Measurements from ENCODE around the gene CAMK2A.

Gene CAMK2A

DNA sequence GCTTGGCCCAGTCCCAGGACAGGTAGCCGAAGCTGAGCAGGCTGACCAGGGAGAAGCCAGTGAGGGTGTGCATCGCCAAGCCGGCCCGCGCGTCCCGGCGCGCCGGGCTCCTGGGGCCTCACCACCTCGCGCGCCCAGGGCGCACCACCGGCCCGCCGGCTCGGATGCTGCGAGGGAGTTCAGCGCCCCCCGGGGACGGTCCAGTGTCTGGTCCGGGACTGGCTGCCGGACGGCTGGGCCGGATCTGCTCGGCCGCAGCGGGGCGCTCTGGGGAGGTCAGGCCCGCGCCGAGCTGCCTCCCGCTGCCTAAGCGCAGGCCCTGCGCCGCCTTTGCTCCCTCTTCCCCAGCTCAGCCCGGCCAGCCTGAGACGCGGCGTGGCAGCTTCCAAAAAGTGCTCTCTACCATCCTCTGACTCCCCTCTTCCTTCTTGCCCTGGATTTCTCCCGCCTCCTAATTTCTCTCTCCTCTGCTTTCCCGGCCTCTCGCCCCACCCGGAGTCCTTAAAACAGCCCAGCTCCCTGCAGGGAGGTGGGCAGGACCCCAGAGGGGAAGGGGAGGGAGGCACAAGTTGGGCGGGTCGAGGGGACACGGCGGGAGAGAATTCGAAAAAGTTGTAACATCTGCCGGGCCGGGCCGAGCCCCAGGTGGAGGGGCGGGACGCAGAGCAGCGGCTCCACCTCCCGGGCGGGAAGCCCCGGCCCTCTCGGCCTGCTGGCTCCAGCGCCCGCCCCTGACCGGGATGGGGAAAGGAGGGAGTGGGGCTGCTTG, 12.9 kb upstream of the CAMK2A start, which contains the start of gene ARSI:
Gene ARSI, minus strand, starts transcription at position 605 of the 769 bp plus-strand sequence. Its CDS starts 532 bp downstream, at position 73.
- H3K4me1 Mint-ChIP-seq: peaks cover 6% of the 10 kb centered on the region
- DNase-seq (ENCODE audit: low spot score in 2 of 2) (no peak), ATAC-seq (replicated peaks; ENCODE audit: extremely low read depth, poor library complexity, severe bottlenecking) (no peak)
- no peak within 1 kb of the TSS for H3K4me3 Mint-ChIP-seq
- no peaks in the 10 kb centered on the region for H3K36me3 Mint-ChIP-seq (ENCODE audit: insufficient read depth)
- no peaks in the 10 kb centered on the region for H3K9me3 Mint-ChIP-seq
- H3K27ac Mint-ChIP-seq (ENCODE audit: low read depth): no peak within 1 kb of the TSS
- H3K27me3 Mint-ChIP-seq: peaks cover 36% of the 10 kb centered on the region

DNA sequence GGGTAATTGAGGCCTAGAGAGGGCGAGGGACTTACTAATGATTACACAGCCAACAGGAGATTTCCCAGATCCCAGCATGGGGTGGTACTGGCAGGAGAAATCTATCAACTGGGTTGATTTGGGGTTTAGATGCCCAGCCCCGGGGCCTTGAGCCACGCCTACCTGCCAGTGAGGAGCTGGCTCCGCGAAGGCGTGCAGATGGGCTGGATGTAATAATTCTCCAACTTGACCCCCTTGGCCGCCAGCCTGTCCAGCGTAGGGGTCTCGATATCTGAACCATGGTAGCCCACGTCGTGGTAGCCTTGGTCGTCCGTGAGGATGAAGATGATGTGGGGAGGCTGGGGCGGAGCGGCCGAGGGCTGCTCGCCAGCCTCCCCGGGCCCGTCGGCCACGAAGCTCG, 12.3 kb upstream of the CAMK2A start:
- H3K9me3 Mint-ChIP-seq: no peaks in the 10 kb centered on the region
- ATAC-seq (replicated peaks; ENCODE audit: extremely low read depth, poor library complexity, severe bottlenecking) (no peak), DNase-seq (ENCODE audit: low spot score in 2 of 2) (no peak)
- peaks cover 6% of the 10 kb centered on the region for H3K4me1 Mint-ChIP-seq
- no peak overlapping the region for H3K4me3 Mint-ChIP-seq
- H3K27me3 Mint-ChIP-seq: peaks cover 36% of the 10 kb centered on the region
- H3K27ac Mint-ChIP-seq (ENCODE audit: low read depth): no peak overlapping the region
- H3K36me3 Mint-ChIP-seq (ENCODE audit: insufficient read depth): no peaks in the 10 kb centered on the region

DNA sequence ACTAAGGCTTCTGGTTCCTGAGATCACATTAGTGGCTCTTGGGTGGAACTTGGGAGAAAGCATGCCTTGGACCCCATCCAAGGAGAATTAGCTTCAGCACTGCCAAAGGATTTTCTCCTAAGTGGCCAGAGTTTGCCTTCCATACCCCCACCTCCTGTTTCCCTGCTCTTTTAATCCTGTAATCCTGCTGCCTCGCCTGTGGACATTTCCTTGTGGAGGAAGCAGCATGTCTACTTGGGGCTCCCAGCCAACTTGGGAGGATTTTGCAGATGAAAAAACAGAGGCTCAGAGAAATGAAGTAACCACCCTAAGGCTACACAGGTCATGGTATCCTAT, 11.6 kb upstream of the CAMK2A start:
- H3K36me3 Mint-ChIP-seq (ENCODE audit: insufficient read depth): no peaks in the 10 kb centered on the region
- H3K4me1 Mint-ChIP-seq: peaks cover 6% of the 10 kb centered on the region

DNA sequence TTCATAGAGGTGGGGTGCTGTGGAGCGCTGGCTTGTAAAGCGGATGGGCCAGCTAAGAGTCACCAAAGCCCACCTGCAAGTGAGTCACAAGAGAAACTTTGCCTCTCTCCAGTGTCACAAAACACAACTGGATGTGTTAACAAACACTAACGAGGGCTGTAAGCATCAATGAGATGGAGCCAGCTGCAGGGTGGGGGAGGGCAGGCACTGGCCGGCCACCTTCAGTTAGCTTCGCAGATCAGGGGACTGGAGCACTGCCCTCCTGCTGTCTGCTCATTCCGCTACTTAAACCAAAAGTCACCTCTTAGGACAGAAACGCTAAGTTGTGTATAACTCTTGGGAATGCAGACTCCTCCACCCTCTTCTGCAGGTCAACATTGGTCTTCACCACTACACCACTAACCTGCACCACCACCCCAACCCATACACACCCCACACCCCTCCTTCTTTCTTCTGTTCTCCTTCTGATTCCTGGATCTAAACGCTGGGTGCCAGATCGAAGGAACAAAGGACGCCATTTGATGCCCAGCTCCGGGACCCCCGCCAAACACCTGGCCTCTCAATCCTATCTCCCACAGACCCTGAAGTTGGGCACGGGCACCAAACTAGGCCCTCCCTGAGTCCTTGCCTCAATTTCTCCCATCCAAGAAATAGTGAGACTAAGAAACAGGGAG, 11.1 kb upstream of the CAMK2A start:
- no peak for ATAC-seq (replicated peaks; ENCODE audit: extremely low read depth, poor library complexity, severe bottlenecking)
- Mint-ChIP-seq H3K27ac (ENCODE audit: low read depth) (no peak overlapping the region), H3K36me3 (ENCODE audit: insufficient read depth) (no peaks in the 10 kb centered on the region), H3K9me3 (no peaks in the 10 kb centered on the region), H3K27me3 (peaks cover 36% of the 10 kb centered on the region), H3K4me3 (no peak overlapping the region), H3K4me1 (peaks cover 4% of the 10 kb centered on the region)
- DNase-seq (ENCODE audit: low spot score in 2 of 2): no peak

More for the DNA sequence above, 11.6 kb upstream of the CAMK2A start:
- no peak overlapping the region for H3K4me3 Mint-ChIP-seq
- H3K27me3 Mint-ChIP-seq: peaks cover 36% of the 10 kb centered on the region
- no peak for ATAC-seq (replicated peaks; ENCODE audit: extremely low read depth, poor library complexity, severe bottlenecking)
- H3K9me3 Mint-ChIP-seq: no peaks in the 10 kb centered on the region
- DNase-seq (ENCODE audit: low spot score in 2 of 2): no peak
- no peak overlapping the region for H3K27ac Mint-ChIP-seq (ENCODE audit: low read depth)

DNA sequence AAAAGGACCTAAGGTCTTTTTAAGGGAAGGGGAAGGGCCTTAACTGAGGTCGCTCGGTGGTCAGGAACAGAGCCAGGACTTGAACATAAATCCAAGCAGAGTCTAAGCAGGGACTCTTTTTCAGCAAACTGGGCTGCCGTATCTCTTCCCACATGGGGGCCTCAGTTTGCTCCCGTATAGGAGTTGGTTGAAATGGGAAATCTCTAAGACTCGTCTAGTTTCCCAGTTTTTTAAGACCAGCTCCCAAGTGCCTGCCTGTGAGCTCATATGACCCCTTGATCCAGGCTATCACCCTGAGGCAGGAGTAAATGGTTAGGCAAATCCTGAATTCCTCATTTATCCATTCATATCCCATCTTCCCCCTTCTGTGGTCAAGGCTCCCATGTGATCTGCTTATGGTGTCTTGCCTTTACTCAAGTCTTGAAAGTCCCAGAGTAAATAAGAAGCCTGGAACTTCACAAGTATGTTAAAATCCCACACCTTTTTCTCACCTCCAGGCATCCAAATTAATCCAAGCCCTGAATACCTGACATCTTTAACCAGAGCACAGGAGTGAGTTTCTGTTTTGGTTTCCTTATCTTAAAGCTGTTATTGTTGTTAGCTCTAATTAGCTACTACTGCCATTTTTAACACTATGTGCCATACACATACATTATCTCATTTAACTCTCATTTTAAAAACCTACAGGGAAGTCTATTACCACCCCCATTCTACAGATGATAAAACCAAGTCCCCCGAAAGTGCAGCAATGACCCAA, 10.2 kb upstream of the CAMK2A start:
- H3K4me3 Mint-ChIP-seq: no peak overlapping the region
- DNase-seq (ENCODE audit: low spot score in 2 of 2): no peak
- no peaks in the 10 kb centered on the region for H3K36me3 Mint-ChIP-seq (ENCODE audit: insufficient read depth)
- no peak overlapping the region for H3K27ac Mint-ChIP-seq (ENCODE audit: low read depth)
- H3K27me3 Mint-ChIP-seq: peaks cover 36% of the 10 kb centered on the region
- no peaks in the 10 kb centered on the region for H3K4me1 Mint-ChIP-seq
- ATAC-seq (replicated peaks; ENCODE audit: extremely low read depth, poor library complexity, severe bottlenecking): no peak
- H3K9me3 Mint-ChIP-seq: no peaks in the 10 kb centered on the region

DNA sequence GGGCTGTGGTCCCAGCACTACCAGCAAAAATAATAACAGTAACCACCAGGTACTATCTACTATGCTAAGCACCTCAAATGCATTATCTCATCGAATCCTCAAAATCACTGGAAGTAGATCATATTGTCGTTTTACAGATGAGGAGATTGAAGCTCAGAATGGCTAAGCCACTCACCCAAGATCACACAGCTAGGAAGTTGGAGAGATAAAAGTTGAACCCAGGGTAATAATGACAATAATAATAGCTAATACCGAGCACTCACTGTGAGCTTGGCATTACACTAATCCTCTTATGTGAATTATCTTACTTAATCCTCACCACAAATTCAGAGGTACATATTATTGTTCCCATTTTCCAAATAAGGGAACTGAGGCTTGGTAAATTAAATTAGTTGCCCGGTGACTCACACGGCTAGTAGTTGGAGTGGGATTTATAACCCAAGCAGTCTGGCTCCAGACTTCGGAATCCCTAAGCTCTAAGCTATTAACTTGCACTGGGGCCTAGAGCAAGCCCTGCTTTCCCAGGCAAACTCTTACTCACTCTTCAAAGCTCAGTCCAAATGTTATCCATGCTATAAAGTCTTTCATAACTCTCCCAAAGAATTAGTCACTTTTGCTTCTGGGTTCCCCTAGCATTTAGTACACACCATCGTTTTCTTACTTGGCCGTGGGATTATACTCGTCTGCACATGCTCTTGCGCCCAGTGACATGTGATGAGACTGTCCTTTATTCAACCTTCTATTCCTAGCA, 9.3 kb upstream of the CAMK2A start:
- ATAC-seq (replicated peaks; ENCODE audit: extremely low read depth, poor library complexity, severe bottlenecking) (no peak), DNase-seq (ENCODE audit: low spot score in 2 of 2) (no peak)
- Mint-ChIP-seq H3K9me3 (no peaks in the 10 kb centered on the region), H3K27me3 (peaks cover 29% of the 10 kb centered on the region), H3K27ac (ENCODE audit: low read depth) (no peak overlapping the region), H3K4me1 (no peaks in the 10 kb centered on the region), H3K4me3 (no peak overlapping the region), H3K36me3 (ENCODE audit: insufficient read depth) (no peaks in the 10 kb centered on the region)

DNA sequence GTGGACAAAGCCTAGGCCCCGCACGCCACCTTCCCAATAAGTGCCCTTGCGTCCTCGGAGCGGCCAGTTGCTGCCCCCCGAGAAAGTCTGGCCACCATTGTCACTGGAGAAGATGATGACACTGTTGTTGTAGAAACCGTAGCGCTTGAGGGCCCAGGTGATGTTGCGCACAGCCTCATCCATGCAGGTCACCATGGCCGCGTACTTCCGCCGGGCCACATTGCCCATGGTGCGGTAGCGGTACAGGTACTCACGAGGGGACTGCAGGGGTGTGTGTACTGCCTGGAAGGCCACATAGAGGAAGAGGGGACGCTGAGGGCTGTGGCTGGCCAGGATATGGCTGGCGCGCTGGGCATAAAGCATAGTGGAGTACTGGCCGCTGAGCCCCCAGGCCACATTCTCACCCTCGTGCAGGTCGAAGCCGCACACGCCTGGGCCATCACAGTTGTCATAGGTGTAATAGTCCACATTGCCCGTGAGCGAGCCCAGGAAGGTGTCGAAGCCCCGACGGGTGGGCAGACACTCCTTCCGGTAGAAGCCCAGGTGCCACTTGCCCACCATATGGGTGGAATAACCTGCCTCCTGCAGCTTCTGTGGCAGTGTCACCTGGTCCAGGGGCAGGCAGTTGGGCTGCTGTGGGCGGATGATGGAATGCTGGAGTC, 8.5 kb upstream of the CAMK2A start:
- H3K27ac Mint-ChIP-seq (ENCODE audit: low read depth): no peak overlapping the region
- no peaks in the 10 kb centered on the region for H3K9me3 Mint-ChIP-seq
- DNase-seq (ENCODE audit: low spot score in 2 of 2) (no peak), ATAC-seq (replicated peaks; ENCODE audit: extremely low read depth, poor library complexity, severe bottlenecking) (no peak)
- no peak overlapping the region for H3K4me3 Mint-ChIP-seq
- H3K27me3 Mint-ChIP-seq: peaks cover 23% of the 10 kb centered on the region
- H3K4me1 Mint-ChIP-seq: no peaks in the 10 kb centered on the region
- no peaks in the 10 kb centered on the region for H3K36me3 Mint-ChIP-seq (ENCODE audit: insufficient read depth)

DNA sequence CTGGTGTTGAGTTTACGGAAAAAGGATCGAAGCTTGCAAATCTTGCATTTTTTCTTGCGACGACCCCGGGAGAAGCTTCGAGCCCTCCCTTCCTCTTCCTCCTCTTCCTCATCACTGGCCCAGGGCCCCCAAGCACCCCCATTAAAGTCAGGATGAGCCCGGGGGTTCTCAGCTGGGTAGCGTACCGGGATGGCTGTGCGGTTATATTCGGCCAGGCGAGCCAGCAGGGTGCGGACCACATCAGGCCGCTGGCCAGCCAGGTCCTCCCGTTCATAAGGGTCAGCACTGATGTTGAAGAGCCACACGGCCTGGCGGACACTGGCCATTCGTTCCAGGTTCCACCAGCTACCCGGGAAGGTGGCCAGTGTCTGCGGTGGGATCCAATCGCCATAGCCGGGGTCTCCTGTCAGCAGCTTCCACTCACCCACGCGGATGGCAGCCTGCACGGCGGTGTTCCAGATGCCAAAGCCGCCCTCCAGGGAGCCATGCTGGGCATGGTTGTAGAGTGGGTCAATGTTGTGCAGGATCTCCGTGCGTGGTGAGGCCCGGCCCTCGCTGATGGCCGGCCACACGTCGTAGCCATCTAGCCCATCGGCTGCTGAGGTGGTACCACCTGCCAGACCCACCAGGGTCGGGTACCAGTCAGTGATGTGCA, 7.8 kb upstream of the CAMK2A start:
- no peak for DNase-seq (ENCODE audit: low spot score in 2 of 2)
- no peak for ATAC-seq (replicated peaks; ENCODE audit: extremely low read depth, poor library complexity, severe bottlenecking)
- H3K36me3 Mint-ChIP-seq (ENCODE audit: insufficient read depth): no peaks in the 10 kb centered on the region
- no peaks in the 10 kb centered on the region for H3K4me1 Mint-ChIP-seq
- H3K4me3 Mint-ChIP-seq: no peak overlapping the region
- H3K27me3 Mint-ChIP-seq: peaks cover 23% of the 10 kb centered on the region
- H3K9me3 Mint-ChIP-seq: no peaks in the 10 kb centered on the region
- H3K27ac Mint-ChIP-seq (ENCODE audit: low read depth): no peak overlapping the region

DNA sequence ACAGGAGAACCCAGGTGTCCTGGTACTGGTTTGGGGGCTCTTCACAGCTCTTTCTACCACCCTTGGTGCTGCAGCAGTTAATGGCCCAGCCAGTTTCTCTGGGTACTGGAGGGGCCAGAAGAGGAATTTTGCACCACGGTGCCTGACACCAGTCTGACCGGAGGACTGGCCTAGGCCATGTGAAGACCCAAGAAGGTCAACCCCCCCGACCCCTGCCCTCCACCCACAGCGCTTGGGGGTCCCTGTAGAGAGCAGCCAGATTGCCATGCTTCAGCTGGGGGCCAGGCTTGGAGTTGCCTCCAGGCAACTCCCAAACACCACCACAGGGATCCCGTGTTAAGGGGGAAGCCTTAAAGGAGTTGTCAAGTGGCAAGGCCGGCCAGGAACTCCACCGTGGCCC, 6.9 kb upstream of the CAMK2A start:
- Mint-ChIP-seq H3K27ac (ENCODE audit: low read depth) (no peak overlapping the region), H3K9me3 (no peaks in the 10 kb centered on the region), H3K4me3 (no peak overlapping the region), H3K27me3 (peaks cover 18% of the 10 kb centered on the region), H3K4me1 (no peaks in the 10 kb centered on the region), H3K36me3 (ENCODE audit: insufficient read depth) (no peaks in the 10 kb centered on the region)
- no peak for DNase-seq (ENCODE audit: low spot score in 2 of 2)
- ATAC-seq (replicated peaks; ENCODE audit: extremely low read depth, poor library complexity, severe bottlenecking): no peak

DNA sequence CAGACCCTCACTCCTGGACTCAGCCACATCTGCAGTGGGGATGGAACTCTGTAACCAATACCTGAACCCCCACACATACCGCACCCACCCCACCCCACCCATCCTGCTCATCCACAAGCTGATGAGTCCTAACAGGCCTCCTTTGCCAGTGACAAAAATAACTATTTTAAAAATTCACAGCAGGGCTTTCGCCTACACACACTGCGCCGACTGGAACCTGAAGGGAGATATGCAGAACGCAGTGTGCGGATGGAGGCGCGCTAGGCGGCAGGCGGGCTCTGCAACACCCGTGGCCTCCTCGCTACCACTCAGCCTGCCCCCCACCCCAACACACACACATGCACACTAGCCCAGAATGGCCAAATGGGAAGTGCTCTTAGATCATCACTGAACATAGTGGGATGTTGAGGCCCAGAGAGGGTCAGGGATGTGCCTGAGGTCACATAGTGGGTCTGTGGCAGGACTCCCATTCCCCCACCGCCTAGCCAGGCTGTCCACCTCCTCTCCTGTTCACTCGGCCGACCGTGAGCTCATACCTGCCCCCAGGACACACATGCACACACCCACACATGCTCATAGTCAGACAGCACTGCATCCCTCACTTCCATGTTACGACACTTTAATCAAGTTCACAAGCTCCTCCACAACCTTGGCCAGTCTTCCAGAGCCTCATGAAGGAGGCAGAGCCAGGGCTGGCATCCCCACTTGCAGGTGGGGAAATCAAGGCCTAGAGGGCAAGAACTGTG, 6.3 kb upstream of the CAMK2A start:
- H3K9me3 Mint-ChIP-seq: no peaks in the 10 kb centered on the region
- peaks cover 12% of the 10 kb centered on the region for H3K27me3 Mint-ChIP-seq
- H3K4me1 Mint-ChIP-seq: no peaks in the 10 kb centered on the region
- H3K36me3 Mint-ChIP-seq (ENCODE audit: insufficient read depth): no peaks in the 10 kb centered on the region
- no peak overlapping the region for H3K27ac Mint-ChIP-seq (ENCODE audit: low read depth)
- no peak for ATAC-seq (replicated peaks; ENCODE audit: extremely low read depth, poor library complexity, severe bottlenecking)
- no peak for DNase-seq (ENCODE audit: low spot score in 2 of 2)
- H3K4me3 Mint-ChIP-seq: no peak overlapping the region

DNA sequence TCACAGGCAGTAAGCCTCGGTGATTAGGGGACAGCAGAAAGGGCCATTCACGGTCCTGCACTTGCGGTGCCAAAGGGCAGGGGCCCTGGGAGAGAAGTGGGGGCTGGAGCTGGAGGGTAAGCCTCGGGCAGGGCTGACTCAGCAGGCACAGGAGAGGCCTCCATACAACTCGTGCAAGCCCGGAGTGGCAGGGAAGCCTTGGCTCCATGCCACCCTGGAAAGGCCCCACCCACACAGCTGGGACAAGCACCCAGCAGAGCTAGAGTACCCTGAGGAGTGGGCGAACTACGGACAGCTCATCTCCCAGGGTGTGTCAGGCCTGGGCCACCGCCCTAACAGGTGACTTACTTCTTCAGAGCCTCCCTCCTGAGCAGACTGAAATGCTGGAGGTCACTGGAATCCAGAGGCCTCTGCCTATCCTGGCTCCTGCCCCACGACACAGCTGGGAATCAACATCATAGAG, 5.6 kb upstream of the CAMK2A start:
- no peaks in the 10 kb centered on the region for H3K4me1 Mint-ChIP-seq
- no peak for DNase-seq (ENCODE audit: low spot score in 2 of 2)
- H3K27me3 Mint-ChIP-seq: peaks cover 10% of the 10 kb centered on the region
- H3K4me3 Mint-ChIP-seq: no peak overlapping the region
- no peaks in the 10 kb centered on the region for H3K36me3 Mint-ChIP-seq (ENCODE audit: insufficient read depth)
- H3K27ac Mint-ChIP-seq (ENCODE audit: low read depth): no peak overlapping the region
- H3K9me3 Mint-ChIP-seq: no peaks in the 10 kb centered on the region
- no peak for ATAC-seq (replicated peaks; ENCODE audit: extremely low read depth, poor library complexity, severe bottlenecking)

Data from central memory CD8-positive, alpha-beta T cell (primary cell).